K562 (cell line): ENCODE results near the gene SAMD10. TPM values are rescaled to one million over a fixed set of nuclear protein-coding genes. Genes with fewer than 3 reads are reported as not detected.

Source experiments
- CBX2 ChIP-seq: fragments of 200-600 bp; sonication (generic); IDR thresholded peaks from one replicate; pipeline ENCODE4 v1.6.1; 2012; ENCODE audit warnings: mild to moderate bottlenecking, low read length, inconsistent platforms; ENCODE audit not compliant: insufficient read depth, poor library complexity, severe bottlenecking
- ELF1 ChIP-seq: fragments of 200-800 bp; sonication (Bioruptor generic); IDR thresholded peaks from 2 replicates; pipeline ENCODE4 v1.6.1; 2016; ENCODE audit warnings: missing genetic modification characterization, missing compliant biosample characterization
- MTF1 ChIP-seq: fragments of 250-450 bp; sonication (Bioruptor Pico); IDR thresholded peaks from 2 replicates; pipeline ENCODE4 v1.9.0; 2021; ENCODE audit warnings: moderate library complexity, mild to moderate bottlenecking, inconsistent platforms, borderline replicate concordance
- PML ChIP-seq: IDR thresholded peaks from 2 replicates; pipeline ENCODE4 v1.6.1; 2012; ENCODE audit warnings: low read length, inconsistent platforms
- PRPF4 ChIP-seq: fragments of 200-400 bp; formaldehyde crosslinking; IDR thresholded peaks from one replicate; pipeline ENCODE4 v1.6.1; 2017; ENCODE audit warnings: low read length, low read depth, mild to moderate bottlenecking; ENCODE audit not compliant: insufficient read depth, poor library complexity, severe bottlenecking
- SAFB ChIP-seq: fragments of 200-400 bp; formaldehyde crosslinking; IDR thresholded peaks from 2 replicates; pipeline ENCODE4 v1.6.1; 2017; ENCODE audit warnings: low read depth, low read length, borderline replicate concordance
- SMAD1 ChIP-seq: fragments of 150-350 bp; IDR thresholded peaks from 2 replicates; pipeline ENCODE4 v1.6.1; 2014; ENCODE audit warnings: low read length, low read depth; ENCODE audit not compliant: partially characterized antibody
- SREBF2 ChIP-seq: sonication (generic); formaldehyde crosslinking; IDR thresholded peaks from 2 replicates; pipeline ENCODE4 v1.4.0; 2020; ENCODE audit warnings: mild to moderate bottlenecking, missing genetic modification reagents
- TEAD2 ChIP-seq: fragments of 450-650 bp; IDR thresholded peaks from 2 replicates; pipeline ENCODE4 v1.6.1; 2016; ENCODE audit warnings: missing genetic modification characterization, control low read depth, missing compliant biosample characterization
- ZNF444 ChIP-seq: fragments of 250-450 bp; sonication (Bioruptor Pico); IDR thresholded peaks from 2 replicates; pipeline ENCODE4 v1.4.0; 2020; ENCODE audit warnings: mild to moderate bottlenecking, moderate library complexity
- ZNF696 ChIP-seq: fragments of 250-450 bp; sonication (Bioruptor Pico); conservative IDR thresholded peaks from 2 replicates; pipeline ENCODE4 v1.4.0; 2020; ENCODE audit warnings: mild to moderate bottlenecking, moderate library complexity
- polyA plus RNA-seq, 8 experiments: library from polyadenylated mRNA; depleted of rRNA in 4 of 8; stranded (reverse) in 5 of 8; unstranded in 3 of 8; fragments of >200 nt; fragmentation: Nextera tagmentation in 2 of 8; fragmentation: Illumina TruSeq in 1 of 8; extraction: Ambion mirVana in 2 of 8; extraction: Trizol in 1 of 8; gene quantifications; 2 replicates each; pipeline versions ENCODE4 v1.2.1 to v1.2.3, GENCODE V29; 2011 to 2014; ENCODE audit warnings: inconsistent platforms in 1 of 8, missing spikeins in 1 of 8
- total RNA-seq, 7 experiments: library from RNA; depleted of rRNA in 6 of 7; stranded (reverse); fragments of >200 nt in 6 of 7; fragmentation: Illumina TruSeq in 2 of 7; extraction: Trizol in 2 of 7; gene quantifications; 2 replicates each; pipeline versions ENCODE4 v1.2.1 to v1.2.3, GENCODE V29; 2011 to 2021; ENCODE audit warnings: low replicate concordance in 1 of 7
- TF ChIP-seq, protein P1 (sequence below), 2 experiments: fragments of 450-650 bp; IDR thresholded peaks; 2 replicates each; pipeline ENCODE4 v1.6.1; 2018; ENCODE audit warnings: mild to moderate bottlenecking in 2 of 2, low read depth in 1 of 2; ENCODE audit not compliant: partially characterized antibody in 2 of 2
- TF ChIP-seq, protein P2 (sequence below): fragments of 450-650 bp; IDR thresholded peaks from 2 replicates; pipeline ENCODE4 v1.6.1; 2016
- TF ChIP-seq, protein P3 (sequence below), 3 experiments: fragments of 200-800 bp in 1 of 3; sonication (Bioruptor generic) in 1 of 3; sonication (generic) in 1 of 3; formaldehyde crosslinking in 1 of 3; IDR thresholded peaks; 2 replicates each; pipeline versions ENCODE4 v1.6.1 to v1.8.0; 2016 to 2022; ENCODE audit warnings: mild to moderate bottlenecking in 2 of 3, missing compliant biosample characterization in 2 of 3, missing genetic modification characterization in 2 of 3, missing genetic modification reagents in 1 of 3
- TF ChIP-seq, protein P4 (sequence below): sonication (generic); formaldehyde crosslinking; IDR thresholded peaks from 2 replicates; pipeline ENCODE4 v1.9.0; 2022; ENCODE audit warnings: mild to moderate bottlenecking, missing genetic modification reagents
- TF ChIP-seq, protein P5 (sequence below), 2 experiments: fragments of 450-650 bp; conservative IDR thresholded peaks; 2 replicates each; pipeline ENCODE4 v1.6.1; 2017; ENCODE audit warnings: mild to moderate bottlenecking in 2 of 2, moderate library complexity in 2 of 2

Gene SAMD10
- total and polyA plus RNA-seq, 9 of the 15 experiments (the other 6 are each of a cell fraction or from before 2014, with no cell fraction given) = 0.37 to 15.2 (median 4.8) TPM

DNA sequence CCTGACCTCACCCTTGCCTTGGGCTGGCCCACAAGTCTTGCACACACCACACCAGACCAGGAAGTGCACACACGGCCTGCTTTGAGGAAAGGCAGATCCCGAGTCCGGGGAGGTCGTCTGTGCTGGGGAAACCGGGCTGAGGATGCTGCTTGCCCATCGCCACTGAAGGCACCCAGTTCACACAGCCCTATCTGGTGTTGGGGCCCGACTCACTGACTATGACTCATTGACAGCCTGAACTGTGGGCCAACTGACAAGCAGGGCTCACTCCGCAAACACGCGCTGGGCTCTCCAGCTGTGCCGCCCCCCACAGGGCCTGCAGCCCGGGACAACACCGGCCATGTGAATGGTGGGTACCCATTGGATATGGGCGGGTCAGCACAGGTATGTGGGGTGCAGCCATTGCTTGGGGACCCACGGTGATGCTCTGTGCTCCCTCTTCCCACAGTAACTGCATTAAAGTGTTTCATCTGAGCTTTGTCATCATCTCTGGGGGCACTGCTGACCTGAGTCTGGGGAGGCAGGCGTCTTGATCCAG is 1.6 kb downstream of the SAMD10 start (continued):
- TF ChIP-seq, protein P1, sequence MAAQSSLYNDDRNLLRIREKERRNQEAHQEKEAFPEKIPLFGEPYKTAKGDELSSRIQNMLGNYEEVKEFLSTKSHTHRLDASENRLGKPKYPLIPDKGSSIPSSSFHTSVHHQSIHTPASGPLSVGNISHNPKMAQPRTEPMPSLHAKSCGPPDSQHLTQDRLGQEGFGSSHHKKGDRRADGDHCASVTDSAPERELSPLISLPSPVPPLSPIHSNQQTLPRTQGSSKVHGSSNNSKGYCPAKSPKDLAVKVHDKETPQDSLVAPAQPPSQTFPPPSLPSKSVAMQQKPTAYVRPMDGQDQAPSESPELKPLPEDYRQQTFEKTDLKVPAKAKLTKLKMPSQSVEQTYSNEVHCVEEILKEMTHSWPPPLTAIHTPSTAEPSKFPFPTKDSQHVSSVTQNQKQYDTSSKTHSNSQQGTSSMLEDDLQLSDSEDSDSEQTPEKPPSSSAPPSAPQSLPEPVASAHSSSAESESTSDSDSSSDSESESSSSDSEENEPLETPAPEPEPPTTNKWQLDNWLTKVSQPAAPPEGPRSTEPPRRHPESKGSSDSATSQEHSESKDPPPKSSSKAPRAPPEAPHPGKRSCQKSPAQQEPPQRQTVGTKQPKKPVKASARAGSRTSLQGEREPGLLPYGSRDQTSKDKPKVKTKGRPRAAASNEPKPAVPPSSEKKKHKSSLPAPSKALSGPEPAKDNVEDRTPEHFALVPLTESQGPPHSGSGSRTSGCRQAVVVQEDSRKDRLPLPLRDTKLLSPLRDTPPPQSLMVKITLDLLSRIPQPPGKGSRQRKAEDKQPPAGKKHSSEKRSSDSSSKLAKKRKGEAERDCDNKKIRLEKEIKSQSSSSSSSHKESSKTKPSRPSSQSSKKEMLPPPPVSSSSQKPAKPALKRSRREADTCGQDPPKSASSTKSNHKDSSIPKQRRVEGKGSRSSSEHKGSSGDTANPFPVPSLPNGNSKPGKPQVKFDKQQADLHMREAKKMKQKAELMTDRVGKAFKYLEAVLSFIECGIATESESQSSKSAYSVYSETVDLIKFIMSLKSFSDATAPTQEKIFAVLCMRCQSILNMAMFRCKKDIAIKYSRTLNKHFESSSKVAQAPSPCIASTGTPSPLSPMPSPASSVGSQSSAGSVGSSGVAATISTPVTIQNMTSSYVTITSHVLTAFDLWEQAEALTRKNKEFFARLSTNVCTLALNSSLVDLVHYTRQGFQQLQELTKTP (IDR thresholded peaks at IDR 0.05; ENCODE audit: low read depth in 1 of 2, partially characterized antibody in 2 of 2) = no peak
- TF ChIP-seq CBX2 = no peak
- TF ChIP-seq SAFB = no peak; the same call in 1 of the 2 replicates
- TF ChIP-seq, protein P2, sequence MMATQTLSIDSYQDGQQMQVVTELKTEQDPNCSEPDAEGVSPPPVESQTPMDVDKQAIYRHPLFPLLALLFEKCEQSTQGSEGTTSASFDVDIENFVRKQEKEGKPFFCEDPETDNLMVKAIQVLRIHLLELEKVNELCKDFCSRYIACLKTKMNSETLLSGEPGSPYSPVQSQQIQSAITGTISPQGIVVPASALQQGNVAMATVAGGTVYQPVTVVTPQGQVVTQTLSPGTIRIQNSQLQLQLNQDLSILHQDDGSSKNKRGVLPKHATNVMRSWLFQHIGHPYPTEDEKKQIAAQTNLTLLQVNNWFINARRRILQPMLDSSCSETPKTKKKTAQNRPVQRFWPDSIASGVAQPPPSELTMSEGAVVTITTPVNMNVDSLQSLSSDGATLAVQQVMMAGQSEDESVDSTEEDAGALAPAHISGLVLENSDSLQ = peak; percentile 44; the same call in 1 of the 2 replicates
- TF ChIP-seq TEAD2 (tag) = no peak
- TF ChIP-seq, protein P3, sequence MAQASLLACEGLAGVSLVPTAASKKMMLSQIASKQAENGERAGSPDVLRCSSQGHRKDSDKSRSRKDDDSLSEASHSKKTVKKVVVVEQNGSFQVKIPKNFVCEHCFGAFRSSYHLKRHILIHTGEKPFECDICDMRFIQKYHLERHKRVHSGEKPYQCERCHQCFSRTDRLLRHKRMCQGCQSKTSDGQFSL (CRISPR knock-in tag; IDR thresholded peaks at IDR 0.05) = peak; percentile 89
- TF ChIP-seq, protein P3 (tag; IDR thresholded peaks at IDR 0.05) = no peak
- TF ChIP-seq SREBF2 (CRISPR knock-in tag) = no peak
- no peak for TF ChIP-seq ZNF696
- no peak for TF ChIP-seq ELF1
- TF ChIP-seq, protein P4, sequence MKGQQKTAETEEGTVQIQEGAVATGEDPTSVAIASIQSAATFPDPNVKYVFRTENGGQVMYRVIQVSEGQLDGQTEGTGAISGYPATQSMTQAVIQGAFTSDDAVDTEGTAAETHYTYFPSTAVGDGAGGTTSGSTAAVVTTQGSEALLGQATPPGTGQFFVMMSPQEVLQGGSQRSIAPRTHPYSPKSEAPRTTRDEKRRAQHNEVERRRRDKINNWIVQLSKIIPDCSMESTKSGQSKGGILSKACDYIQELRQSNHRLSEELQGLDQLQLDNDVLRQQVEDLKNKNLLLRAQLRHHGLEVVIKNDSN (CRISPR knock-in tag) = no peak
- TF ChIP-seq MTF1 (CRISPR knock-in tag) = no peak
- TF ChIP-seq PRPF4 = no peak
- no peak for TF ChIP-seq PML
- TF ChIP-seq, protein P5, sequence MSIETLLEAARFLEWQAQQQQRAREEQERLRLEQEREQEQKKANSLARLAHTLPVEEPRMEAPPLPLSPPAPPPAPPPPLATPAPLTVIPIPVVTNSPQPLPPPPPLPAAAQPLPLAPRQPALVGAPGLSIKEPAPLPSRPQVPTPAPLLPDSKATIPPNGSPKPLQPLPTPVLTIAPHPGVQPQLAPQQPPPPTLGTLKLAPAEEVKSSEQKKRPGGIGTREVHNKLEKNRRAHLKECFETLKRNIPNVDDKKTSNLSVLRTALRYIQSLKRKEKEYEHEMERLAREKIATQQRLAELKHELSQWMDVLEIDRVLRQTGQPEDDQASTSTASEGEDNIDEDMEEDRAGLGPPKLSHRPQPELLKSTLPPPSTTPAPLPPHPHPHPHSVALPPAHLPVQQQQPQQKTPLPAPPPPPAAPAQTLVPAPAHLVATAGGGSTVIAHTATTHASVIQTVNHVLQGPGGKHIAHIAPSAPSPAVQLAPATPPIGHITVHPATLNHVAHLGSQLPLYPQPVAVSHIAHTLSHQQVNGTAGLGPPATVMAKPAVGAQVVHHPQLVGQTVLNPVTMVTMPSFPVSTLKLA (conservative IDR thresholded peaks at IDR 0.05) = peak; percentile 72 to 81
- TF ChIP-seq SMAD1 = no peak
- TF ChIP-seq ZNF444 (CRISPR knock-in tag) = no peak
